GM12874 (cell line): ENCODE results near the gene CFTR.

Source experiments
- TF ChIP-seq, protein P1 (sequence below): IDR thresholded peaks from 2 replicates; pipeline ENCODE4 v1.5.1; 2011; ENCODE audit warnings: low read depth, mild to moderate bottlenecking, control low read depth, low read length, moderate library complexity; ENCODE audit not compliant: insufficient read depth

Gene CFTR

DNA sequence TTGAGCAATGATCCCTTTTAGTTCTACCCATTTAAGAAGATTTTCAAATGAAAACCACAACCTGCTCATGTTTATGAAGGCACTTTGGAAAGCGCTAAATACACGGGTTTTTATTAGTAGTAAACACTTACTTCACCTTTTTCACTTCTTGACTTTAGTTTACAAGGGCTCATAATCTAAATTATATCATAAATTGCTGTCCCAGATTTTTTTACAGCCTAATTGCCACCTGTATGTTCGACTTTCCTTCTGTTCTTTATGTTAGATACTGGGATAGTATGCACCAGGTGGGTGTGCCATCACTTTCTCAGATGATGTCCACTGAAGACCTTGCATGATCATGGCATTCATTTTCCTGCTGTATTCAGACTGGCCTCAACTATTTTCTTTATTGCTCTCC, 22.5 kb downstream of the CFTR start:
- TF ChIP-seq, protein P1, sequence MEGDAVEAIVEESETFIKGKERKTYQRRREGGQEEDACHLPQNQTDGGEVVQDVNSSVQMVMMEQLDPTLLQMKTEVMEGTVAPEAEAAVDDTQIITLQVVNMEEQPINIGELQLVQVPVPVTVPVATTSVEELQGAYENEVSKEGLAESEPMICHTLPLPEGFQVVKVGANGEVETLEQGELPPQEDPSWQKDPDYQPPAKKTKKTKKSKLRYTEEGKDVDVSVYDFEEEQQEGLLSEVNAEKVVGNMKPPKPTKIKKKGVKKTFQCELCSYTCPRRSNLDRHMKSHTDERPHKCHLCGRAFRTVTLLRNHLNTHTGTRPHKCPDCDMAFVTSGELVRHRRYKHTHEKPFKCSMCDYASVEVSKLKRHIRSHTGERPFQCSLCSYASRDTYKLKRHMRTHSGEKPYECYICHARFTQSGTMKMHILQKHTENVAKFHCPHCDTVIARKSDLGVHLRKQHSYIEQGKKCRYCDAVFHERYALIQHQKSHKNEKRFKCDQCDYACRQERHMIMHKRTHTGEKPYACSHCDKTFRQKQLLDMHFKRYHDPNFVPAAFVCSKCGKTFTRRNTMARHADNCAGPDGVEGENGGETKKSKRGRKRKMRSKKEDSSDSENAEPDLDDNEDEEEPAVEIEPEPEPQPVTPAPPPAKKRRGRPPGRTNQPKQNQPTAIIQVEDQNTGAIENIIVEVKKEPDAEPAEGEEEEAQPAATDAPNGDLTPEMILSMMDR, result no peak

DNA sequence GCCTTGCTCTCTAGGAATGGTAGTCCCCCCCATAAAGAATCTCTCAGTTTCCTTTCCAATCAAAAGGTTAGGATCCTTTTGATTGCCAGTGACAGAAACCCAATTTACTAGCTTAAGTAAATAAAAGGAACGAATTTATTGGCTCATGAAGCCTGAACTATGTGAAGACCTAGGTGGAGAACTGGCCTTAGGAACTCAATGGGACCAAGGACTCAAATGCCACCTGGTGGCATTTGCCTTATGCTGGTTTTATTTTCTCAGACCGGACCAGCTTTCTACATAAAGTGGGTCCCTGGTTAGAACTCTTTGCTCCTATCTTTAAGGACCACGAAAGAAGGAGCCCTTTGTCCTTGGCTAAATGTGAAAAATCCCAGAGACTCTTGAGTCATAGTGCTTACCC, 25.4 kb downstream of the CFTR start:
- TF ChIP-seq, protein P1, result peak; percentile 21; the same call in 1 of the 2 replicates

DNA sequence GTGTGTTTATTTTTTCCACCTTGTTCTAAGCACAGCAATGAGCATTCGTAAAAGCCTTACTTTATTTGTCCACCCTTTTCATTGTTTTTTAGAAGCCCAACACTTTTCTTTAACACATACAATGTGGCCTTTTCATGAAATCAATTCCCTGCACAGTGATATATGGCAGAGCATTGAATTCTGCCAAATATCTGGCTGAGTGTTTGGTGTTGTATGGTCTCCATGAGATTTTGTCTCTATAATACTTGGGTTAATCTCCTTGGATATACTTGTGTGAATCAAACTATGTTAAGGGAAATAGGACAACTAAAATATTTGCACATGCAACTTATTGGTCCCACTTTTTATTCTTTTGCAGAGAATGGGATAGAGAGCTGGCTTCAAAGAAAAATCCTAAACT, 28.9 kb downstream of the CFTR start:
- TF ChIP-seq, protein P1, result no peak

DNA sequence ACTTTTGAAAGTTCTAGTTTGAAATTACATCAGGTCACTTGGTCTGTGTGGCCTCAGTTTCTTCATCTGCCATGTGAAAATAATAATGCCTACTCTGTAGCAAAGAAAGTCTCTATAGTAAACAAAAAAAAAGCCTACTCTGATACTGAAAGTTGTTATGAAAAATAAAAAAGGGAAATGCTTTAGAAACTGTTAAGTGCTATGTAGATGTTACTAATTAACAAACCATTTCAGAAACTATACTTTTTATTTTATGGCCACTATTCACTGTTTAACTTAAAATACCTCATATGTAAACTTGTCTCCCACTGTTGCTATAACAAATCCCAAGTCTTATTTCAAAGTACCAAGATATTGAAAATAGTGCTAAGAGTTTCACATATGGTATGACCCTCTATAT, 50.6 kb downstream of the CFTR start:
- TF ChIP-seq, protein P1, result no peak

DNA sequence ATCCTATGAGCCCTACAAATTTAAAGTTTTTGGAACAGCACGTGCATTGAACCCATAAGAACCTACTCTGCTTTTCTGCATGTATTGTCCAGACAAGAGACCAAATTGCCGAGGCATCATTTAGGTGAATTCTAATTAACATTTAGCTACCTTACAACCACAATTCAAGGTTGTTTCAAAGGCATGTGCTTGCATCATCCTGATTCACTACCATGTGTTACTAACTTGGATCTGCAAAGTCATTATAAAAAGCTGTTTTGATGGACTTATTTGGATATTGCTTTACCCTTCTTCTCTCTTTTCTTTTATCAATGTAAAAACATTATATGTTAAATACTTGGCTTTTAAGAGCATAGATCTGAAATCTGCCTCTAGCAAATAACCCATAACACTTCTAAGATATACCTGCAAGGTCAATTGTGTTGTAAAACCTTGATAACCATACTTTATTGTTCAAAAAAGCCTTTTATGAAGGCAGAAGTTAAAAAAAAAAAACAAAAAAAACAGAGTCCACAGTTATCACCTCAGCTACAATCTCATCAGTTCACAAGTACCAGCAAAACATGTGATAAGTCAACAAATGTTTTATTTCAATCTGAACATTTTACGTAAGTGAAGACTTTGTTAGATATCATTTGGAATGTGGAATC, 51.9 kb downstream of the CFTR start:
- TF ChIP-seq, protein P1, result no peak

DNA sequence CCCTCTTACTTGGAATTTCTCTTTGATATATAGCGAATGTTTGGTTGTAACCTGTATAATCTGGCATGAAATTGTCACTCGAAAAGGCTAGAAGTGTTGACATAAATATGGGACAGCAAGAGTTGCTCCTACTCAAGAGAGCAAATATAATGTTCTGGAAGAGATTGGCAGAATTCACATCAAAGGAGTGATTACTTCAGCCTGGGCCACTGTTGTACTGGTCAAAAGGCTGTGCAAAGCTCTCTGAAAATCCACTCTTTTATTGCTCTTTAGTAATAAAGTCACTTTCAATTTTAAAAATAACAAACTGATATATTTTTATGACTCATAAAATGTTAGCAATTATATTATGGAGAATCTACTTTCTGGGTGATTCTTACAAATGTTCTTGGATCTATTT, 58.2 kb downstream of the CFTR start:
- TF ChIP-seq, protein P1, result no peak

DNA sequence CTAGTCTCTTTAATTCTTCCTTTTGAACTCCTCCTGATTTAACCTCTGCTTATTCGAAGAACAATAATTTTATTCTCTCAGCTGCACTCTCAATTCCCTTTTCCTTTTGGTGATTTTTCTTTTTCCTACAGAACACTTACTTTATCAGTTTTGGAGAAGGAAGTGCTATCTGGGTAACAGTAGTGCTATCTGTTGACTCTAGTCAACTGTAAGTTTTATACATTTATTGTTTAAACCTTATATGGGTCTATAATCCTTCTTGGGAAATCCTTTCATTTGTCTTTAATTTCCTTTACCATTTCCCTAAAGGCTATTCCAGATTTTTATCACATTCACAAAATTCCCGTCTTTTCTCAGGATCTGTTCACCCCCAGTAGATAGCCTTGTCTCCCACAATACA, 64.2 kb downstream of the CFTR start:
- TF ChIP-seq, protein P1, result no peak
